K562 (cell line): ENCODE measurements around the gene PRPF38A.

Source experiments
- ATF7 ChIP-seq: fragments of 450-650 bp; IDR thresholded peaks from 2 replicates; pipeline ENCODE4 v1.7.1; 2014; ENCODE audit warnings: mild to moderate bottlenecking, moderate library complexity
- BMI1 ChIP-seq: fragments of 150-350 bp; IDR thresholded peaks from 2 replicates; pipeline ENCODE4 v1.6.1; 2014; ENCODE audit warnings: low read length
- CC2D1A ChIP-seq: fragments of 450-650 bp; IDR thresholded peaks from 2 replicates; pipeline ENCODE4 v1.6.1; 2017; ENCODE audit warnings: mild to moderate bottlenecking
- POLR2A ChIP-seq: fragments of 450-650 bp; conservative IDR thresholded peaks from 2 replicates; pipeline ENCODE4 v1.6.1; 2016
- SAP30 ChIP-seq: fragments of 200-600 bp; sonication (generic); IDR thresholded peaks from 2 replicates; pipeline ENCODE4 v1.6.1; 2012; ENCODE audit warnings: borderline replicate concordance, low read depth, mild to moderate bottlenecking, moderate library complexity, low read length, control low read depth, inconsistent platforms; ENCODE audit not compliant: insufficient read depth, poor library complexity, severe bottlenecking

- TF ChIP-seq BMI1 (no peak), CC2D1A (no peak), SAP30 (no peak), POLR2A (no peak), ATF7 (no peak)
Observed at GRCh38 chr1:52455686-52456085, 51.3 kb downstream of the PRPF38A start.
